ENCODE data around the gene NR2E1. TPM values are rescaled to one million over a fixed set of nuclear protein-coding genes. Genes with fewer than 3 reads are reported as not detected.

NR2E1 gene
- total and polyA plus RNA-seq, 2 of the 4 experiments (the other 2 are of a cell fraction), result not detected

GRCh38 chr6:108157981-108158525 lies 7.8 kb upstream of the NR2E1 start:
- dilution Hi-C loops (cut with HindIII; ENCODE audit: low sequenced_read_pairs, unreplicated experiment) (no loop called here), intact Hi-C loops (cut with micrococcal nuclease) (no loop called here), in situ Hi-C loops (cut with MboI; ENCODE audit: low sequenced_read_pairs) (no loop called here)
- no peak overlapping the region for H3K27ac ChIP-seq (ENCODE audit: insufficient read depth, low read length)
- CTCF ChIA-PET, result no interaction called here
- no peak overlapping the region for H3K18ac ChIP-seq (ENCODE audit: low read depth, low read length)
- no peak overlapping the region for H2BK20ac ChIP-seq (ENCODE audit: low read depth, low read length)
- H3K79me1 ChIP-seq (ENCODE audit: low read depth in 1 of 2, low read length in 2 of 2), result no peaks in the 10 kb centered on the region
- peaks cover 80% of the 10 kb centered on the region for H3K27me3 ChIP-seq (ENCODE audit: control insufficient read depth, insufficient read depth, low read length)
- no TSS peak for BruUV-seq (replicated peaks)
- H2BK15ac ChIP-seq (ENCODE audit: low read depth, low read length), result no peak overlapping the region
- ATAC-seq (ENCODE audit: low read depth) (no peak), DNase-seq (no peak)
- H3K23ac ChIP-seq (ENCODE audit: low read depth, low read length), result no peak overlapping the region
- H4K5ac ChIP-seq (ENCODE audit: low read depth, low read length), result no peak overlapping the region
- no peak overlapping the region for H4K8ac ChIP-seq (ENCODE audit: low read depth in 2 of 2, low read length in 2 of 2)
- H3K36me3 ChIP-seq (ENCODE audit: control insufficient read depth, insufficient read depth, low read length), result no peaks in the 10 kb centered on the region
- no peak overlapping the region for H2AK9ac ChIP-seq (replicated peaks; ENCODE audit: low read depth, low read length, poor library complexity)
- H3K4ac ChIP-seq (ENCODE audit: low read depth, low read length), result no peak overlapping the region
- H3K4me3 ChIP-seq (ENCODE audit: insufficient read depth, low read depth, low read length), result no peak overlapping the region
- POLR2A ChIA-PET (ENCODE audit: unreplicated experiment), result no interaction called here
- H3K56ac ChIP-seq (ENCODE audit: extremely low read depth, insufficient read depth, low read length), result no peak overlapping the region
- H2BK120ac ChIP-seq (ENCODE audit: low read depth, low read length), result no peak overlapping the region
- H3K9ac ChIP-seq (ENCODE audit: low read depth, low read length), result no peak overlapping the region
- TF ChIP-seq SMC3 (IDR thresholded peaks at IDR 0.05; ENCODE audit: low read depth, low read length) (no peak), MAZ (IDR thresholded peaks at IDR 0.05; ENCODE audit: borderline replicate concordance, low read depth, low read length) (no peak), FOS (IDR thresholded peaks at IDR 0.05; ENCODE audit: low read depth, low read length) (no peak), POLR2A (IDR thresholded peaks at IDR 0.05; ENCODE audit: low read depth, low read length) (no peak), NFE2L2 (IDR thresholded peaks at IDR 0.05; ENCODE audit: low read depth, low read length) (no peak), CHD1 (IDR thresholded peaks at IDR 0.05; ENCODE audit: low read depth, low read length) (no peak), MAFK (IDR thresholded peaks at IDR 0.05; ENCODE audit: low read depth, low read length) (no peak), RAD21 (IDR thresholded peaks at IDR 0.05; ENCODE audit: low read length) (no peak), ELK1 (IDR thresholded peaks at IDR 0.05; ENCODE audit: borderline replicate concordance, low read depth, low read length) (no peak), CEBPB (IDR thresholded peaks at IDR 0.05; ENCODE audit: low read depth, low read length) (no peak)
- TF ChIP-seq, protein P1, sequence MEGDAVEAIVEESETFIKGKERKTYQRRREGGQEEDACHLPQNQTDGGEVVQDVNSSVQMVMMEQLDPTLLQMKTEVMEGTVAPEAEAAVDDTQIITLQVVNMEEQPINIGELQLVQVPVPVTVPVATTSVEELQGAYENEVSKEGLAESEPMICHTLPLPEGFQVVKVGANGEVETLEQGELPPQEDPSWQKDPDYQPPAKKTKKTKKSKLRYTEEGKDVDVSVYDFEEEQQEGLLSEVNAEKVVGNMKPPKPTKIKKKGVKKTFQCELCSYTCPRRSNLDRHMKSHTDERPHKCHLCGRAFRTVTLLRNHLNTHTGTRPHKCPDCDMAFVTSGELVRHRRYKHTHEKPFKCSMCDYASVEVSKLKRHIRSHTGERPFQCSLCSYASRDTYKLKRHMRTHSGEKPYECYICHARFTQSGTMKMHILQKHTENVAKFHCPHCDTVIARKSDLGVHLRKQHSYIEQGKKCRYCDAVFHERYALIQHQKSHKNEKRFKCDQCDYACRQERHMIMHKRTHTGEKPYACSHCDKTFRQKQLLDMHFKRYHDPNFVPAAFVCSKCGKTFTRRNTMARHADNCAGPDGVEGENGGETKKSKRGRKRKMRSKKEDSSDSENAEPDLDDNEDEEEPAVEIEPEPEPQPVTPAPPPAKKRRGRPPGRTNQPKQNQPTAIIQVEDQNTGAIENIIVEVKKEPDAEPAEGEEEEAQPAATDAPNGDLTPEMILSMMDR (conservative IDR thresholded peaks at IDR 0.05; ENCODE audit: low read depth, low read length), result no peak
- H4K91ac ChIP-seq (ENCODE audit: insufficient read depth, low read depth, low read length), result no peak overlapping the region
- no peak overlapping the region for H3K4me2 ChIP-seq (ENCODE audit: low read depth, low read length)
- no peaks in the 10 kb centered on the region; the same call in 1 of the 2 replicates for H3K4me1 ChIP-seq (ENCODE audit: control insufficient read depth, insufficient read depth, low read length)
- H2BK5ac ChIP-seq (ENCODE audit: low read depth, low read length, poor library complexity, severe bottlenecking), result no peak overlapping the region
- no peaks in the 10 kb centered on the region for H4K20me1 ChIP-seq (ENCODE audit: insufficient read depth, low read length)
- H2AFZ ChIP-seq (replicated peaks; ENCODE audit: low read length, poor library complexity), result no peak overlapping the region
- no peak overlapping the region for H2AK5ac ChIP-seq (ENCODE audit: low read depth, low read length)
- H3K14ac ChIP-seq (replicated peaks; ENCODE audit: low read depth, low read length), result no peak overlapping the region
- no peaks in the 10 kb centered on the region for H3K9me1 ChIP-seq (ENCODE audit: insufficient read depth, low read length)
- H3K9me3 ChIP-seq (ENCODE audit: control insufficient read depth, insufficient read depth, low read length), result peaks cover 14% of the 10 kb centered on the region
- 3% methylated on average over 21 of the region's 38 CpGs; no CpG with 5 or more reads in 1 of the 2 experiments for WGBS, 2 experiments (ENCODE audit: extremely low coverage in 2 of 2, insufficient read length in 1 of 2)

All from IMR-90 (cell line).